H1 (cell line): ENCODE data around the gene BRD2. TPM values are rescaled to one million over a fixed set of nuclear protein-coding genes. Genes with fewer than 3 reads are reported as not detected.

Experiments
- POLR2A ChIP-seq, 2 experiments: IDR thresholded peaks; 1 replicate in 1 of 2; 2 replicates in 1 of 2; pipeline ENCODE4 v1.6.1; 2011; ENCODE audit warnings: low read depth in 2 of 2, low read length in 2 of 2, mild to moderate bottlenecking in 2 of 2; ENCODE audit errors: control extremely low read depth in 1 of 2
- RBBP5 ChIP-seq: IDR thresholded peaks from 2 replicates; pipeline ENCODE4 v1.7.1; 2012; ENCODE audit warnings: low read depth, mild to moderate bottlenecking, inconsistent platforms, low read length, moderate library complexity, borderline replicate concordance
- TCF12 ChIP-seq: IDR thresholded peaks from 2 replicates; pipeline ENCODE4 v1.6.1; 2011; ENCODE audit warnings: low read depth, mild to moderate bottlenecking, low read length
- YY1 ChIP-seq: IDR thresholded peaks from 2 replicates; pipeline ENCODE4 v1.6.1; 2011; ENCODE audit warnings: low read depth, mild to moderate bottlenecking, low read length
- ZNF274 ChIP-seq: IDR thresholded peaks from 2 replicates; pipeline ENCODE4 v1.7.0; 2012; ENCODE audit warnings: low read length, borderline replicate concordance; ENCODE audit errors: extremely low read depth
- polyA plus RNA-seq, 7 experiments: library from polyadenylated mRNA; depleted of rRNA in 3 of 7; stranded (reverse) in 5 of 7; unstranded in 2 of 7; fragments of >200 nt in 5 of 7; fragments of 200-250 nt in 2 of 7; gene quantifications; 1 replicate in 5 of 7; 2 replicates in 1 of 7; 4 replicates in 1 of 7; pipeline versions ENCODE4 v1.2.1 to v1.2.3, GENCODE V29; 2011 to 2013; ENCODE audit warnings: missing spikeins in 2 of 7, mixed read lengths in 2 of 7
- total RNA-seq: library from RNA; stranded (reverse); fragmentation: NEBNext Ultra II Directional; extraction: Animal tissue kit (Norgen Biotek cat#: 25700); gene quantifications from 2 replicates; pipeline ENCODE4 v1.2.1, GENCODE V29; 2021
- TF ChIP-seq, protein P1 (sequence below), 3 experiments: IDR thresholded peaks; 1 replicate in 2 of 3; 2 replicates in 1 of 3; pipeline versions ENCODE4 v1.5.1 to v1.6.1; 2011; ENCODE audit warnings: low read length in 3 of 3, mild to moderate bottlenecking in 3 of 3, inconsistent platforms in 2 of 3, low read depth in 1 of 3, moderate library complexity in 1 of 3; ENCODE audit not compliant: insufficient read depth in 1 of 3; ENCODE audit errors: control extremely low read depth in 1 of 3

The BRD2 gene
- total and polyA plus RNA-seq, 2 of the 8 experiments (the other 6 are each of a cell fraction or from before 2014, with no cell fraction given): 132 to 185 TPM

DNA sequence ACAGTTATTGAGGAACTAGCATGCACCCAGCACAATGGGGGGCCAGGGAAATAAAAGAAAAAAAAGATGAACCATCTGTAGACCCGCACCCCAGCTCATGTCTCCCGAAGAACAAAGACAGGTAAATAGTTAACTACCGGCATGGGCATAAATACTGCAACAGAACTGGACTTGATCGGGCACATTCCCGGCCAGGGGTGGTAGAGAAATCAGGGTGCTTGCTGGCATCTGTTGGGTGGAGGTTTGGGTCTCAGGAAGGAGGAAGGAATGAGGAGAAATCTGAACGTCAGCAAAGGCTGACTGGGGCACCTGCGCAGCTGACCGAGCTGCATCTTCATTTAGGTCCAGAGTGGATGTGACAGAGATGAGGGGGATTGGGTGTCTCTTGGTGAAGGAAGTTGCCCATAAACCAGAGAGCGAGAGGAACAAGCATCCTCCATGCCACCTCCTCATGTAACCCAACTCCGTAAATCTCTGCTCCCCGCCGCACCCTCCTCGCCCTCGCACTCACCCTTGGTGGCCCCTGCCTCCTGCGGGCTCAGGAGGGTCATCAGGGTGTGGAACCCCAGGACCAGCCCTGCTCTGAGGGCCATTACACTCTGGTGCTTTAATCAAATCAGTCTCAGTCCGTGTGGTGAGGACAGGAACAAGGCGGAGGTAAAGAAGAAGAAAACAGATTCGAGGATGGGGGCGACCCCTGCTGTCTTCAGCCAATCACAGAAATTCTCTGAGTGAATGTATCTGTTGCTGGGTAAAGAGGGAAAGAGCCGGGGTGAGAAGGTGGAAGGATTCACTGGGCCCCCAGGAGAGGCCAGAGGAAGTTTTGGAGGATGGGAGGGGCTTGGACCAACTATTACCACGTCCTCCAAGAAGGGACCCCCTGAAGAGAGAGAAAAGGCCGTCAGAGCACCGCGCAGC lies 40.8 kb downstream of the BRD2 start, which contains the start of gene HLA-DOA (continued):
- TF ChIP-seq, protein P1, sequence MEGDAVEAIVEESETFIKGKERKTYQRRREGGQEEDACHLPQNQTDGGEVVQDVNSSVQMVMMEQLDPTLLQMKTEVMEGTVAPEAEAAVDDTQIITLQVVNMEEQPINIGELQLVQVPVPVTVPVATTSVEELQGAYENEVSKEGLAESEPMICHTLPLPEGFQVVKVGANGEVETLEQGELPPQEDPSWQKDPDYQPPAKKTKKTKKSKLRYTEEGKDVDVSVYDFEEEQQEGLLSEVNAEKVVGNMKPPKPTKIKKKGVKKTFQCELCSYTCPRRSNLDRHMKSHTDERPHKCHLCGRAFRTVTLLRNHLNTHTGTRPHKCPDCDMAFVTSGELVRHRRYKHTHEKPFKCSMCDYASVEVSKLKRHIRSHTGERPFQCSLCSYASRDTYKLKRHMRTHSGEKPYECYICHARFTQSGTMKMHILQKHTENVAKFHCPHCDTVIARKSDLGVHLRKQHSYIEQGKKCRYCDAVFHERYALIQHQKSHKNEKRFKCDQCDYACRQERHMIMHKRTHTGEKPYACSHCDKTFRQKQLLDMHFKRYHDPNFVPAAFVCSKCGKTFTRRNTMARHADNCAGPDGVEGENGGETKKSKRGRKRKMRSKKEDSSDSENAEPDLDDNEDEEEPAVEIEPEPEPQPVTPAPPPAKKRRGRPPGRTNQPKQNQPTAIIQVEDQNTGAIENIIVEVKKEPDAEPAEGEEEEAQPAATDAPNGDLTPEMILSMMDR (IDR thresholded peaks at IDR 0.05; ENCODE audit: control extremely low read depth in 1 of 3, insufficient read depth in 1 of 3, low read depth in 1 of 3, low read length in 3 of 3): no peak
- TF ChIP-seq YY1 (no peak), TCF12 (no peak), POLR2A (IDR thresholded peaks at IDR 0.05; ENCODE audit: control extremely low read depth in 1 of 2, low read depth in 2 of 2, low read length in 2 of 2) (peak in 1 of 2 experiments; percentile 71; a peak in 2 of 3 replicates), RBBP5 (no peak), ZNF274 (no peak)
